Astrocyte (in vitro differentiated cells and primary cell): ENCODE data around the gene TNP2. TPM values are rescaled to one million over a fixed set of nuclear protein-coding genes. Genes with fewer than 3 reads are reported as not detected.

Experiments
- DNase-seq: peaks from one replicate; pipeline ENCODE4 v3.0.0-alpha.2; 2010; ENCODE audit warnings: low read depth
- FAIRE-seq: peaks from 2 replicates; lab custom pipeline; 2011; peaks lifted over from hg19 to GRCh38; lab: Jason Lieb, UNC
- H2AFZ ChIP-seq: 2 replicates; pipeline ENCODE4 v1.6.0; 2012; ENCODE audit warnings: low read depth, low read length, inconsistent platforms
- H3K27ac ChIP-seq: 2 replicates; pipeline ENCODE4 v1.5.1; 2011; ENCODE audit warnings: low read depth, low read length, inconsistent platforms
- H3K27me3 ChIP-seq: 2 replicates; pipeline ENCODE4 v1.6.0; 2011; ENCODE audit warnings: low read length, inconsistent platforms; ENCODE audit not compliant: insufficient read depth
- H3K36me3 ChIP-seq: 2 replicates; pipeline ENCODE4 v1.5.1; 2011; ENCODE audit warnings: low read length, inconsistent platforms; ENCODE audit not compliant: insufficient read depth
- H3K4me1 ChIP-seq: 2 replicates; pipeline ENCODE4 v1.5.1; 2011; ENCODE audit warnings: low read length, inconsistent platforms; ENCODE audit not compliant: insufficient read depth
- H3K4me2 ChIP-seq: 2 replicates; pipeline ENCODE4 v1.6.0; 2012; ENCODE audit warnings: low read length, inconsistent platforms
- H3K4me3 ChIP-seq: 2 replicates; pipeline ENCODE4 v1.5.1; 2011; ENCODE audit warnings: low read depth, mild to moderate bottlenecking, low read length, inconsistent platforms; ENCODE audit not compliant: insufficient read depth
- H3K79me2 ChIP-seq: 2 replicates; pipeline ENCODE4 v1.6.0; 2012; ENCODE audit warnings: mild to moderate bottlenecking, low read length, inconsistent platforms; ENCODE audit not compliant: insufficient read depth
- H3K9ac ChIP-seq: 2 replicates; pipeline ENCODE4 v1.6.0; 2012; ENCODE audit warnings: mild to moderate bottlenecking, low read length, inconsistent platforms
- H3K9me3 ChIP-seq: 2 replicates; pipeline ENCODE4 v1.5.1; 2012; ENCODE audit warnings: low read depth, mild to moderate bottlenecking, low read length, inconsistent platforms; ENCODE audit not compliant: insufficient read depth
- H4K20me1 ChIP-seq: 2 replicates; pipeline ENCODE4 v1.6.0; 2012; ENCODE audit warnings: low read length, inconsistent platforms; ENCODE audit not compliant: insufficient read depth
- H3K27ac Mint-ChIP-seq: one replicate; pipeline ENCODE4 v1.8.0; 2021; ENCODE audit warnings: mild to moderate bottlenecking, mixed read lengths; ENCODE audit not compliant: unreplicated experiment
- H3K27me3 Mint-ChIP-seq: one replicate; pipeline ENCODE4 v1.8.0; 2021; ENCODE audit warnings: low read depth, mixed read lengths; ENCODE audit not compliant: unreplicated experiment
- H3K36me3 Mint-ChIP-seq: one replicate; pipeline ENCODE4 v1.8.0; 2021; ENCODE audit warnings: low read depth, mixed read lengths; ENCODE audit not compliant: unreplicated experiment
- H3K4me1 Mint-ChIP-seq: one replicate; pipeline ENCODE4 v1.8.0; 2021; ENCODE audit warnings: low read depth, mixed read lengths; ENCODE audit not compliant: unreplicated experiment
- H3K4me3 Mint-ChIP-seq: one replicate; pipeline ENCODE4 v1.8.0; 2021; ENCODE audit warnings: mild to moderate bottlenecking, moderate library complexity, mixed read lengths; ENCODE audit not compliant: unreplicated experiment
- H3K9me3 Mint-ChIP-seq: one replicate; pipeline ENCODE4 v1.8.0; 2021; ENCODE audit warnings: mild to moderate bottlenecking, mixed read lengths; ENCODE audit not compliant: unreplicated experiment
- CTCF ChIP-seq: IDR thresholded peaks from 2 replicates; pipeline ENCODE4 v1.5.1; 2011; ENCODE audit warnings: low read depth, mild to moderate bottlenecking, inconsistent platforms, low read length, moderate library complexity; ENCODE audit not compliant: insufficient read depth
- EZH2 ChIP-seq: IDR thresholded peaks from 2 replicates; pipeline ENCODE4 v1.6.1; 2012; ENCODE audit warnings: mild to moderate bottlenecking, low read length, inconsistent platforms; ENCODE audit not compliant: insufficient read depth
- total RNA-seq: library from RNA; stranded (reverse); gene quantifications from 2 replicates; pipeline ENCODE4 v1.2.1, GENCODE V29; 2021

Gene TNP2
- total RNA-seq, 1 donor from 2014 or later = not detected

- Histone ChIP-seq H3K9me3 (no peaks in the 10 kb centered on the region), H3K4me2 (no peak overlapping the region), H3K4me1 (peaks cover 41% of the 10 kb centered on the region), H3K36me3 (no peaks in the 10 kb centered on the region), H3K27me3 (no peaks in the 10 kb centered on the region), H3K9ac (no peak overlapping the region), H4K20me1 (no peaks in the 10 kb centered on the region), H3K79me2 (no peaks in the 10 kb centered on the region), H3K4me3 (no peak overlapping the region), H2AFZ (no peak overlapping the region), H3K27ac (no peak overlapping the region)
- Mint-ChIP-seq H3K27ac (no peak overlapping the region), H3K4me1 (peaks cover 33% of the 10 kb centered on the region), H3K4me3 (peak overlapping the region; percentile 20), H3K27me3 (no peaks in the 10 kb centered on the region), H3K36me3 (no peaks in the 10 kb centered on the region), H3K9me3 (no peaks in the 10 kb centered on the region)
- FAIRE-seq (no peak), DNase-seq (no peak)
- no peak for TF ChIP-seq CTCF
- TF ChIP-seq EZH2 = no peak
Measured at GRCh38 chr16:11310634-11310977, 41.5 kb upstream of the TNP2 start.

GRCh38 chr16:11309895-11310633, 40.9 kb upstream of the TNP2 start:
- Mint-ChIP-seq H3K4me1 (peaks cover 30% of the 10 kb centered on the region), H3K27me3 (no peaks in the 10 kb centered on the region), H3K36me3 (no peaks in the 10 kb centered on the region), H3K27ac (no peak overlapping the region), H3K9me3 (no peaks in the 10 kb centered on the region), H3K4me3 (no peak overlapping the region)
- Histone ChIP-seq H3K4me3 (no peak overlapping the region), H3K4me1 (peaks cover 36% of the 10 kb centered on the region), H3K9me3 (no peaks in the 10 kb centered on the region), H3K27me3 (no peaks in the 10 kb centered on the region), H3K36me3 (no peaks in the 10 kb centered on the region), H3K9ac (no peak overlapping the region), H3K27ac (no peak overlapping the region), H3K4me2 (no peak overlapping the region), H2AFZ (no peak overlapping the region), H4K20me1 (no peaks in the 10 kb centered on the region), H3K79me2 (no peaks in the 10 kb centered on the region)
- FAIRE-seq = no peak
- DNase-seq = no peak
- TF ChIP-seq CTCF = no peak

DNA sequence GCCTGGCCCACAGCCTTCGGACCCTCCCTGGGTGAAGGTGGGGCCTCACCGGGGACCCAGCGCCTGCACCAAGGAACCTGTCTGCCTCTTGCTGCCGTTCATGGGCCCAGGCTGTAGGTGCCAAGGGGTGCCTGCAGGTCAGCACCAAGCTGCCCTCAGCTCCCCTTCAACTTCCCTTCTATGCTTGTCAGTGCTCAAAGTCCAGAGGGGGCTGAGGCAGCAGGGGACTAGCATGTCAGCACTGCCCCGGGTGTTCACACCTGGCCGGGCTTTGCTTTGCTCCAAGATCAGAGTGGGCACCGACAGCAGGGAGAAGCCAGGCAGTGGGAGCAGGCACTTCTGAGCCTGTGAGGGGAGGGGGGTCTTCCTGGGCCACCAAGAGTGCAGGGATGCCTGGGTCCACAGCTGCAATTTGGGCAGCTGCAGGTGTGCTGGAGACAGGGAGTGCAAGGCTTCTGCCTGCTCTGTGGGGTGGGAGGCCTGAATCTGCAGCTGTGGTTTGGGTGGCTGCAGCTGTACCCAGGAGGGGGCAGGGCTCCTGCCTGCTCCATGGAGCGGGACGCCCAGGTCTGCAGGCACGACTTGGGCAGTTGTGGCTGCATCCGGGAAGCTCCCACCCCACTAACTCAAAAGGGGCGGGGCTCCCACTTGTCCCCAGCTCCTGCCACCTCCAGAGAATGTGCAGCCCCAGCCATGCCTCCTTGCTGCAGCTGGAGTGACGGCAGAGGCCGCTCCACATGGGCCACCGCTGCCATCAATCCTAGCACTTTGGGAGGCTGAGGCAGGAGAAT, 39.6 kb upstream of the TNP2 start:
- peaks cover 22% of the 10 kb centered on the region for H3K4me1 Mint-ChIP-seq
- TF ChIP-seq EZH2 (no peak), CTCF (no peak)
- H4K20me1 ChIP-seq = no peaks in the 10 kb centered on the region
- H3K4me3 Mint-ChIP-seq = no peak overlapping the region
- H3K9ac ChIP-seq = no peak overlapping the region
- no peak overlapping the region for H3K27ac ChIP-seq
- H3K9me3 Mint-ChIP-seq = no peaks in the 10 kb centered on the region
- H3K27me3 Mint-ChIP-seq = no peaks in the 10 kb centered on the region
- H3K36me3 ChIP-seq = no peaks in the 10 kb centered on the region
- FAIRE-seq = no peak
- no peak overlapping the region for H3K4me3 ChIP-seq
- H3K4me2 ChIP-seq = no peak overlapping the region
- H2AFZ ChIP-seq = no peak overlapping the region
- no peaks in the 10 kb centered on the region for H3K27me3 ChIP-seq
- no peaks in the 10 kb centered on the region for H3K9me3 ChIP-seq
- peaks cover 24% of the 10 kb centered on the region for H3K4me1 ChIP-seq
- H3K79me2 ChIP-seq = no peaks in the 10 kb centered on the region
- no peaks in the 10 kb centered on the region for H3K36me3 Mint-ChIP-seq
- DNase-seq = no peak
- H3K27ac Mint-ChIP-seq = no peak overlapping the region
